IgD-negative memory B cell (primary cell): ENCODE results near the gene BLMH. TPM values are rescaled to one million over a fixed set of nuclear protein-coding genes. Genes with fewer than 3 reads are reported as not detected.

ENCODE experiments used
- H3K27ac Mint-ChIP-seq, 3 donors: one replicate each; pipeline ENCODE4 v1.8.0; 2020 to 2022; ENCODE audit warnings: mild to moderate bottlenecking in 3 of 3, mixed read lengths in 3 of 3, moderate library complexity in 1 of 3
- H3K27me3 Mint-ChIP-seq: one replicate; pipeline ENCODE4 v1.8.0; 2021; ENCODE audit warnings: mixed read lengths
- H3K36me3 Mint-ChIP-seq: one replicate; pipeline ENCODE4 v1.8.0; 2020; ENCODE audit warnings: mild to moderate bottlenecking, mixed read lengths
- H3K4me1 Mint-ChIP-seq, 3 donors: one replicate each; pipeline ENCODE4 v1.8.0; 2020 to 2022; ENCODE audit warnings: mixed read lengths in 3 of 3, mild to moderate bottlenecking in 1 of 3
- H3K4me3 Mint-ChIP-seq, 4 donors: one replicate each; pipeline ENCODE4 v1.8.0; 2020 to 2022; ENCODE audit warnings: mild to moderate bottlenecking in 4 of 4, mixed read lengths in 4 of 4, moderate library complexity in 3 of 4
- H3K9me3 Mint-ChIP-seq, 3 donors: one replicate each; pipeline ENCODE4 v1.8.0; 2020 to 2021; ENCODE audit warnings: mixed read lengths in 3 of 3, mild to moderate bottlenecking in 1 of 3
- polyA plus RNA-seq: library from polyadenylated mRNA; unstranded; fragments of 300-500 nt; fragmentation: Illumina TruSeq; gene quantifications from one replicate; pipeline ENCODE4 v1.2.3, GENCODE V29; 2021

The BLMH gene
- polyA plus RNA-seq, 1 donor from 2014 or later = 7.0 TPM

GRCh38 chr17:30290696-30291542, 825 bp downstream of the BLMH start:
- H3K27ac Mint-ChIP-seq = peak overlapping the region in 1 of 3 donors; percentile 77
- peaks cover 3% of the 10 kb centered on the region for H3K36me3 Mint-ChIP-seq

GRCh38 chr17:30290077-30290476, 1.7 kb downstream of the BLMH start:
- no peaks in the 10 kb centered on the region for H3K9me3 Mint-ChIP-seq
- peaks cover 12 to 19% (median 14%) of the 10 kb centered on the region in 3 donors for H3K4me1 Mint-ChIP-seq
- H3K27ac Mint-ChIP-seq = no peak overlapping the region
- H3K36me3 Mint-ChIP-seq = peaks cover 3% of the 10 kb centered on the region
- peak overlapping the region in 2 of 4 donors; percentile 84 to 99 for H3K4me3 Mint-ChIP-seq
- H3K27me3 Mint-ChIP-seq = no peaks in the 10 kb centered on the region

More at GRCh38 chr17:30290696-30291542, 825 bp downstream of the BLMH start:
- H3K4me3 Mint-ChIP-seq = peak overlapping the region; percentile 89 to 99 (median 96)
- no peaks in the 10 kb centered on the region for H3K9me3 Mint-ChIP-seq
- H3K4me1 Mint-ChIP-seq = peaks cover 12 to 19% (median 14%) of the 10 kb centered on the region in 3 donors
- no peaks in the 10 kb centered on the region for H3K27me3 Mint-ChIP-seq

GRCh38 chr17:30279156-30279555, 12.6 kb downstream of the BLMH start:
- Mint-ChIP-seq H3K4me1 (peaks cover 3 to 10% (median 6%) of the 10 kb centered on the region in 3 donors), H3K27me3 (no peaks in the 10 kb centered on the region), H3K9me3 (no peaks in the 10 kb centered on the region), H3K27ac (no peak overlapping the region), H3K4me3 (no peak overlapping the region), H3K36me3 (peaks cover 4% of the 10 kb centered on the region)

- H3K9me3 Mint-ChIP-seq = no peaks in the 10 kb centered on the region
- peaks cover 3 to 10% (median 6%) of the 10 kb centered on the region in 3 donors for H3K4me1 Mint-ChIP-seq
- peaks cover 4% of the 10 kb centered on the region for H3K36me3 Mint-ChIP-seq
- H3K4me3 Mint-ChIP-seq = no peak overlapping the region
- H3K27me3 Mint-ChIP-seq = no peaks in the 10 kb centered on the region
- no peak overlapping the region for H3K27ac Mint-ChIP-seq
Observed at GRCh38 chr17:30278032-30278431, 13.7 kb downstream of the BLMH start.

- peaks cover 2% of the 10 kb centered on the region for H3K36me3 Mint-ChIP-seq
- H3K4me1 Mint-ChIP-seq = peaks cover 3 to 10% (median 6%) of the 10 kb centered on the region in 3 donors
- no peaks in the 10 kb centered on the region for H3K27me3 Mint-ChIP-seq
- no peak overlapping the region for H3K27ac Mint-ChIP-seq
- H3K9me3 Mint-ChIP-seq = no peaks in the 10 kb centered on the region
- no peak overlapping the region for H3K4me3 Mint-ChIP-seq
Observed at GRCh38 chr17:30275911-30276310, 15.8 kb downstream of the BLMH start.

GRCh38 chr17:30274887-30275286, 16.9 kb downstream of the BLMH start:
- H3K9me3 Mint-ChIP-seq = no peaks in the 10 kb centered on the region
- peaks cover 3 to 10% (median 6%) of the 10 kb centered on the region in 3 donors for H3K4me1 Mint-ChIP-seq
- H3K27me3 Mint-ChIP-seq = no peaks in the 10 kb centered on the region
- H3K27ac Mint-ChIP-seq = no peak overlapping the region
- H3K36me3 Mint-ChIP-seq = peaks cover 2% of the 10 kb centered on the region
- H3K4me3 Mint-ChIP-seq = no peak overlapping the region

GRCh38 chr17:30273373-30273772, 18.4 kb downstream of the BLMH start:
- Mint-ChIP-seq H3K4me3 (no peak overlapping the region), H3K9me3 (no peaks in the 10 kb centered on the region), H3K4me1 (peaks cover 3 to 10% (median 6%) of the 10 kb centered on the region in 3 donors), H3K27me3 (no peaks in the 10 kb centered on the region), H3K36me3 (peaks cover 3% of the 10 kb centered on the region), H3K27ac (no peak overlapping the region)

GRCh38 chr17:30271102-30271501, 20.6 kb downstream of the BLMH start:
- Mint-ChIP-seq H3K4me3 (no peak overlapping the region), H3K27me3 (no peaks in the 10 kb centered on the region), H3K4me1 (peaks cover 0 to 5% (median 3%) of the 10 kb centered on the region in 3 donors), H3K27ac (no peak overlapping the region), H3K36me3 (peaks cover 3% of the 10 kb centered on the region), H3K9me3 (no peaks in the 10 kb centered on the region)

GRCh38 chr17:30267625-30268024, 24.1 kb downstream of the BLMH start:
- H3K36me3 Mint-ChIP-seq = peaks cover 3% of the 10 kb centered on the region
- H3K27me3 Mint-ChIP-seq = no peaks in the 10 kb centered on the region
- no peak overlapping the region for H3K4me3 Mint-ChIP-seq
- no peak overlapping the region for H3K27ac Mint-ChIP-seq
- H3K4me1 Mint-ChIP-seq = no peaks in the 10 kb centered on the region
- no peaks in the 10 kb centered on the region for H3K9me3 Mint-ChIP-seq

GRCh38 chr17:30263552-30264333, 28.0 kb downstream of the BLMH start:
- no peak overlapping the region for H3K27ac Mint-ChIP-seq
- H3K27me3 Mint-ChIP-seq = no peaks in the 10 kb centered on the region
- peaks cover 0 to 2% (median 0%) of the 10 kb centered on the region in 3 donors for H3K4me1 Mint-ChIP-seq
- no peaks in the 10 kb centered on the region for H3K9me3 Mint-ChIP-seq
- H3K4me3 Mint-ChIP-seq = no peak overlapping the region
- peaks cover 4% of the 10 kb centered on the region for H3K36me3 Mint-ChIP-seq

- H3K9me3 Mint-ChIP-seq = no peaks in the 10 kb centered on the region
- no peaks in the 10 kb centered on the region for H3K27me3 Mint-ChIP-seq
- peaks cover 8% of the 10 kb centered on the region for H3K36me3 Mint-ChIP-seq
- H3K4me3 Mint-ChIP-seq = no peak overlapping the region
- H3K27ac Mint-ChIP-seq = no peak overlapping the region
- H3K4me1 Mint-ChIP-seq = peaks cover 0 to 2% (median 0%) of the 10 kb centered on the region in 3 donors
Observed at GRCh38 chr17:30256756-30257506, 34.8 kb downstream of the BLMH start.

- H3K27ac Mint-ChIP-seq = no peak overlapping the region
- no peaks in the 10 kb centered on the region for H3K4me1 Mint-ChIP-seq
- no peaks in the 10 kb centered on the region for H3K27me3 Mint-ChIP-seq
- H3K4me3 Mint-ChIP-seq = no peak overlapping the region
- peaks cover 13% of the 10 kb centered on the region for H3K36me3 Mint-ChIP-seq
- no peaks in the 10 kb centered on the region for H3K9me3 Mint-ChIP-seq
Observed at GRCh38 chr17:30254150-30254549, 37.6 kb downstream of the BLMH start.

- no peak overlapping the region for H3K4me3 Mint-ChIP-seq
- no peak overlapping the region for H3K27ac Mint-ChIP-seq
- H3K27me3 Mint-ChIP-seq = no peaks in the 10 kb centered on the region
- no peaks in the 10 kb centered on the region for H3K4me1 Mint-ChIP-seq
- peaks cover 13% of the 10 kb centered on the region for H3K36me3 Mint-ChIP-seq
- no peaks in the 10 kb centered on the region for H3K9me3 Mint-ChIP-seq
Observed at GRCh38 chr17:30253312-30253711, 38.4 kb downstream of the BLMH start.

GRCh38 chr17:30251931-30252330, 39.8 kb downstream of the BLMH start:
- Mint-ChIP-seq H3K27me3 (no peaks in the 10 kb centered on the region), H3K4me3 (no peak overlapping the region), H3K36me3 (peaks cover 20% of the 10 kb centered on the region), H3K9me3 (no peaks in the 10 kb centered on the region), H3K4me1 (no peaks in the 10 kb centered on the region), H3K27ac (no peak overlapping the region)

GRCh38 chr17:30249460-30249859, 42.3 kb downstream of the BLMH start:
- Mint-ChIP-seq H3K27ac (no peak overlapping the region), H3K4me1 (no peaks in the 10 kb centered on the region), H3K9me3 (no peaks in the 10 kb centered on the region), H3K27me3 (no peaks in the 10 kb centered on the region), H3K4me3 (no peak overlapping the region), H3K36me3 (peaks cover 20% of the 10 kb centered on the region)
